ENCODE results near the gene MFNG.

DNA sequence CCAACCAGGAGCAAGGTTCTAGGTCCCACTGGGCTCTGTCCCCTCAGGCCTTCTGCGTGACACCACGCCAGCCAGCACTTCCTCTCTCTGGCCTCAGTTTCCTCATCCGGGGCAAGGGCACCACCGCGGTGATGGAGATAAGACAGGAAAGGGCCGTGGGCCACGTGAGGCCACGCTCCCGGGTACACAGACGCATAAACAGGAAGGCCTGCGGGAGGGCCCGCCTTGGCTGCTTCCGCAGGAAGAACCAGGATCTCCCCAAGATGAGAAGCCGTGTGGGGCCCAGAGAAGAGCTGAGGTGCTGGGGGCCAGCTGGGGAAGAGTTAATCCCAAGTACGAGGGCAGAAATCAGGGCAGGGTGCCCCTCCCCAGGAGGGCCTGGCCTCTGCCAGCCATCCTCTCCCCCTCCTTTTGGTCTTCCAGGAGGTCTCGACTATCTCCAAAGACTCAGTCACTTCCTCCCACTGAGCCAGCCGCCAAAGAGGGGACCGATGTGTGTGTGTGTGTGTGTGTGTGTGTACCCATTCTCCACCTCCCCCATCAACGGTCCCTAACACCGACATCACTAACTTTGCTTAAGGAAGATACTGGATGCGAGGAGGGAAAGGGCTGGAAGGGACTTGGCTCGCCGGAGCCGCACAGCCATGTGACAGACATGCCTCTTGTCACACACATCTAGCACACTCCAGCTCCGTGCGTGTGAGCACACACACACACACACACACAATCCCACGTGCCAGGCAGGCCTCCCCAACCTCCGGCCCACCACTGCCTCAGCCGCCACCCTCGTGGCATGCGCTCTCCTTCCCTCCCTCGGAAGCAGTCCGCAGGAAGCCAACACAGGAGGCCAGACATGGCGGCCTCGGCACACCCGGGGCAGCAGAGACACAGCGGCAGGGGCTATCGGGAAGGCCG lies 1.4 kb downstream of the MFNG start:
- TF ChIP-seq, protein P1, sequence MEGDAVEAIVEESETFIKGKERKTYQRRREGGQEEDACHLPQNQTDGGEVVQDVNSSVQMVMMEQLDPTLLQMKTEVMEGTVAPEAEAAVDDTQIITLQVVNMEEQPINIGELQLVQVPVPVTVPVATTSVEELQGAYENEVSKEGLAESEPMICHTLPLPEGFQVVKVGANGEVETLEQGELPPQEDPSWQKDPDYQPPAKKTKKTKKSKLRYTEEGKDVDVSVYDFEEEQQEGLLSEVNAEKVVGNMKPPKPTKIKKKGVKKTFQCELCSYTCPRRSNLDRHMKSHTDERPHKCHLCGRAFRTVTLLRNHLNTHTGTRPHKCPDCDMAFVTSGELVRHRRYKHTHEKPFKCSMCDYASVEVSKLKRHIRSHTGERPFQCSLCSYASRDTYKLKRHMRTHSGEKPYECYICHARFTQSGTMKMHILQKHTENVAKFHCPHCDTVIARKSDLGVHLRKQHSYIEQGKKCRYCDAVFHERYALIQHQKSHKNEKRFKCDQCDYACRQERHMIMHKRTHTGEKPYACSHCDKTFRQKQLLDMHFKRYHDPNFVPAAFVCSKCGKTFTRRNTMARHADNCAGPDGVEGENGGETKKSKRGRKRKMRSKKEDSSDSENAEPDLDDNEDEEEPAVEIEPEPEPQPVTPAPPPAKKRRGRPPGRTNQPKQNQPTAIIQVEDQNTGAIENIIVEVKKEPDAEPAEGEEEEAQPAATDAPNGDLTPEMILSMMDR (IDR thresholded peaks at IDR 0.05) = no peak
- peak in 1 of 2 donors; percentile 24 for TF ChIP-seq POLR2A (IDR thresholded peaks at IDR 0.05)
